Jurkat, Clone E6-1 (cell line): ENCODE measurements around the gene GALNT18.

Experiments
- DNase-seq: peaks from one replicate; pipeline ENCODE4 v3.0.0-alpha.2; 2011; ENCODE audit warnings: low read depth, low spot score
- H3K4me3 ChIP-seq: 2 replicates; pipeline ENCODE4 v1.5.1; 2011; ENCODE audit warnings: mild to moderate bottlenecking, low read length, control low read depth, moderate library complexity

The GALNT18 gene

GRCh38 chr11:11318961-11319360 lies 302.8 kb downstream of the GALNT18 start:
- no peak for DNase-seq
- no peak overlapping the region for H3K4me3 ChIP-seq

GRCh38 chr11:11318461-11318860 lies 303.3 kb downstream of the GALNT18 start:
- H3K4me3 ChIP-seq, result no peak overlapping the region
- DNase-seq, result no peak

- H3K4me3 ChIP-seq, result no peak overlapping the region
- no peak for DNase-seq
Observed at GRCh38 chr11:11316651-11317230, 305.1 kb downstream of the GALNT18 start.

- DNase-seq, result no peak
- H3K4me3 ChIP-seq, result no peak overlapping the region
Observed at GRCh38 chr11:11313902-11314692, 307.7 kb downstream of the GALNT18 start.

GRCh38 chr11:11313426-11313825 lies 308.4 kb downstream of the GALNT18 start:
- H3K4me3 ChIP-seq, result no peak overlapping the region
- peak; percentile 16 for DNase-seq

- no peak for DNase-seq
- no peak overlapping the region for H3K4me3 ChIP-seq
Observed at GRCh38 chr11:11312738-11313137, 309.1 kb downstream of the GALNT18 start.

- DNase-seq, result peak; percentile 57
- H3K4me3 ChIP-seq, result no peak overlapping the region
Observed at GRCh38 chr11:11311169-11311568, 310.6 kb downstream of the GALNT18 start.

- H3K4me3 ChIP-seq, result no peak overlapping the region
- DNase-seq, result no peak
Observed at GRCh38 chr11:11309906-11310305, 311.9 kb downstream of the GALNT18 start.

GRCh38 chr11:11308249-11308648 lies 313.6 kb downstream of the GALNT18 start:
- no peak overlapping the region for H3K4me3 ChIP-seq
- no peak for DNase-seq

- no peak for DNase-seq
- H3K4me3 ChIP-seq, result no peak overlapping the region
Observed at GRCh38 chr11:11306855-11307254, 314.9 kb downstream of the GALNT18 start.

GRCh38 chr11:11304550-11304949 lies 317.3 kb downstream of the GALNT18 start:
- DNase-seq, result no peak
- H3K4me3 ChIP-seq, result no peak overlapping the region

GRCh38 chr11:11302565-11302964 lies 319.2 kb downstream of the GALNT18 start:
- no peak for DNase-seq

GRCh38 chr11:11301212-11301611 lies 320.6 kb downstream of the GALNT18 start:
- H3K4me3 ChIP-seq, result no peak overlapping the region

More at GRCh38 chr11:11302565-11302964, 319.2 kb downstream of the GALNT18 start:
- H3K4me3 ChIP-seq, result no peak overlapping the region

GRCh38 chr11:11297578-11297977 lies 324.2 kb downstream of the GALNT18 start:
- DNase-seq, result no peak
- H3K4me3 ChIP-seq, result no peak overlapping the region

More at GRCh38 chr11:11301212-11301611, 320.6 kb downstream of the GALNT18 start:
- no peak for DNase-seq

- no peak for DNase-seq
Observed at GRCh38 chr11:11296434-11296833, 325.4 kb downstream of the GALNT18 start.

GRCh38 chr11:11294551-11294855 lies 327.3 kb downstream of the GALNT18 start:
- H3K4me3 ChIP-seq, result no peak overlapping the region
- DNase-seq, result no peak

More at GRCh38 chr11:11296434-11296833, 325.4 kb downstream of the GALNT18 start:
- no peak overlapping the region for H3K4me3 ChIP-seq

- no peak overlapping the region for H3K4me3 ChIP-seq
- DNase-seq, result no peak
Observed at GRCh38 chr11:11293798-11294550, 327.8 kb downstream of the GALNT18 start.

GRCh38 chr11:11292839-11293238 lies 329.0 kb downstream of the GALNT18 start:
- H3K4me3 ChIP-seq, result no peak overlapping the region
- no peak for DNase-seq

GRCh38 chr11:11291041-11292015 lies 330.5 kb downstream of the GALNT18 start:
- no peak for DNase-seq

More at GRCh38 chr11:11291041-11292015, 330.5 kb downstream of the GALNT18 start:
- H3K4me3 ChIP-seq, result no peak overlapping the region
